Prostate gland (tissue), 2 donors: ENCODE data around the gene SLC25A23. TPM values are rescaled to one million over a fixed set of nuclear protein-coding genes. Genes with fewer than 3 reads are reported as not detected.

Source experiments
- DNase-seq: peaks from one replicate; pipeline ENCODE4 v3.0.0-alpha.2; 2019; ENCODE audit warnings: low spot score
- H3K27ac ChIP-seq, 2 donors: fragments of 200-600 bp; sonication (generic); 2 replicates each; pipeline ENCODE4 v1.5.1; 2017 to 2019
- H3K27me3 ChIP-seq: fragments of 200-600 bp; sonication (generic); replicated peaks from 2 replicates; pipeline ENCODE4 v1.5.1; 2019; ENCODE audit not compliant: insufficient read depth
- H3K36me3 ChIP-seq, 2 donors: fragments of 200-600 bp; sonication (generic); 1 replicate in 1 of 2; 2 replicates in 1 of 2; pipeline versions ENCODE4 v1.5.1 to v1.8.1; 2017 to 2019
- H3K4me1 ChIP-seq: fragments of 200-600 bp; sonication (generic); replicated peaks from 2 replicates; pipeline ENCODE4 v1.5.1; 2019
- H3K4me3 ChIP-seq, 2 donors: fragments of 200-600 bp; sonication (generic); 2 replicates each; pipeline ENCODE4 v1.5.1; 2017 to 2019
- H3K9me3 ChIP-seq: fragments of 200-600 bp; sonication (generic); 2 replicates; pipeline ENCODE4 v1.5.1; 2017
- POLR2A ChIP-seq: fragments of 450-650 bp; IDR thresholded peaks from one replicate; pipeline ENCODE4 v1.6.1; 2016; ENCODE audit warnings: antibody characterized with exemption, mild to moderate bottlenecking
- POLR2AphosphoS5 ChIP-seq: sonication (generic); formaldehyde crosslinking; IDR thresholded peaks from one replicate; pipeline ENCODE4 v1.6.1; 2017; ENCODE audit warnings: antibody characterized with exemption
- WGBS: methylation state at CpG from one replicate; pipeline ENCODE4 v1.1.5; 2018; 5-methylcytosine and 5-hydroxymethylcytosine counted together
- intact Hi-C: fragments of 100-400 bp; cut with DNase I; formaldehyde crosslinking; loops from one replicate; pipeline ENCODE4 v1.14.2; 2022
- total RNA-seq, 2 donors: library from RNA; depleted of rRNA; stranded (reverse); fragments of >200 nt; gene quantifications; one replicate each; pipeline ENCODE4 v1.1.0, GENCODE V29; 2016
- TF ChIP-seq, protein P1 (sequence below), 4 experiments: fragments of 200-600 bp in 2 of 4; fragments of 450-650 bp in 2 of 4; sonication (generic) in 2 of 4; IDR thresholded peaks; 1 replicate in 3 of 4; 2 replicates in 1 of 4; pipeline ENCODE4 v1.5.1; 2016 to 2019; ENCODE audit warnings: antibody characterized with exemption in 4 of 4, mild to moderate bottlenecking in 2 of 4, moderate library complexity in 2 of 4

Gene SLC25A23
- total RNA-seq, 2 donors from 2014 or later = 66.2 to 91.3 TPM

GRCh38 chr19:6465006-6465405 lies 5.4 kb upstream of the SLC25A23 start:
- no peak for DNase-seq
- no peaks in the 10 kb centered on the region for H3K27me3 ChIP-seq
- no peaks in the 10 kb centered on the region for H3K36me3 ChIP-seq
- no peak overlapping the region for H3K27ac ChIP-seq
- H3K9me3 ChIP-seq = no peaks in the 10 kb centered on the region
- no peaks in the 10 kb centered on the region for H3K4me1 ChIP-seq
- TF ChIP-seq POLR2A = no peak
- no peak for TF ChIP-seq POLR2AphosphoS5
- TF ChIP-seq, protein P1, sequence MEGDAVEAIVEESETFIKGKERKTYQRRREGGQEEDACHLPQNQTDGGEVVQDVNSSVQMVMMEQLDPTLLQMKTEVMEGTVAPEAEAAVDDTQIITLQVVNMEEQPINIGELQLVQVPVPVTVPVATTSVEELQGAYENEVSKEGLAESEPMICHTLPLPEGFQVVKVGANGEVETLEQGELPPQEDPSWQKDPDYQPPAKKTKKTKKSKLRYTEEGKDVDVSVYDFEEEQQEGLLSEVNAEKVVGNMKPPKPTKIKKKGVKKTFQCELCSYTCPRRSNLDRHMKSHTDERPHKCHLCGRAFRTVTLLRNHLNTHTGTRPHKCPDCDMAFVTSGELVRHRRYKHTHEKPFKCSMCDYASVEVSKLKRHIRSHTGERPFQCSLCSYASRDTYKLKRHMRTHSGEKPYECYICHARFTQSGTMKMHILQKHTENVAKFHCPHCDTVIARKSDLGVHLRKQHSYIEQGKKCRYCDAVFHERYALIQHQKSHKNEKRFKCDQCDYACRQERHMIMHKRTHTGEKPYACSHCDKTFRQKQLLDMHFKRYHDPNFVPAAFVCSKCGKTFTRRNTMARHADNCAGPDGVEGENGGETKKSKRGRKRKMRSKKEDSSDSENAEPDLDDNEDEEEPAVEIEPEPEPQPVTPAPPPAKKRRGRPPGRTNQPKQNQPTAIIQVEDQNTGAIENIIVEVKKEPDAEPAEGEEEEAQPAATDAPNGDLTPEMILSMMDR (IDR thresholded peaks at IDR 0.05) = no peak
- H3K4me3 ChIP-seq = peak overlapping the region; percentile 75
- intact Hi-C loops = no loop called here
- 27% methylated on average over 9 of the region's 9 CpGs for WGBS

GRCh38 chr19:6464070-6464873 lies 4.7 kb upstream of the SLC25A23 start, which contains the start of gene CRB3:
Gene CRB3, plus strand, starts transcription at chr19:6464271. Its CDS starts 431 bp downstream, at chr19:6464702.
- Histone ChIP-seq H3K4me1 (no peaks in the 10 kb centered on the region), H3K27me3 (no peaks in the 10 kb centered on the region), H3K36me3 (no peaks in the 10 kb centered on the region), H3K27ac (peak within 1 kb of the TSS; percentile 61 to 70), H3K4me3 (peak within 1 kb of the TSS; percentile 75), H3K9me3 (no peaks in the 10 kb centered on the region)
- intact Hi-C loops = no loop called here
- TF ChIP-seq POLR2AphosphoS5 = peak; percentile 94
- TF ChIP-seq, protein P1 (IDR thresholded peaks at IDR 0.05) = no peak
- peak; percentile 73 for TF ChIP-seq POLR2A
- peak; percentile 90 for DNase-seq
- WGBS = 2% methylated on average over 55 of the region's 65 CpGs

- DNase-seq = peak; percentile 97
- Histone ChIP-seq H3K4me1 (no peaks in the 10 kb centered on the region), H3K27me3 (no peaks in the 10 kb centered on the region), H3K36me3 (no peaks in the 10 kb centered on the region), H3K27ac (peak overlapping the region; percentile 79 to 90), H3K4me3 (peak overlapping the region; percentile 74 to 79), H3K9me3 (no peaks in the 10 kb centered on the region)
- TF ChIP-seq, protein P1 (IDR thresholded peaks at IDR 0.05) = peak in 3 of 4 experiments; percentile 44 to 70 (median 62)
- TF ChIP-seq POLR2A (peak; percentile 38), POLR2AphosphoS5 (peak; percentile 82)
- WGBS = under 1% methylated on average over 57 of the region's 57 CpGs
- intact Hi-C loops = no loop called here
Observed at GRCh38 chr19:6460099-6460884, 700 bp upstream of the SLC25A23 start.

DNA sequence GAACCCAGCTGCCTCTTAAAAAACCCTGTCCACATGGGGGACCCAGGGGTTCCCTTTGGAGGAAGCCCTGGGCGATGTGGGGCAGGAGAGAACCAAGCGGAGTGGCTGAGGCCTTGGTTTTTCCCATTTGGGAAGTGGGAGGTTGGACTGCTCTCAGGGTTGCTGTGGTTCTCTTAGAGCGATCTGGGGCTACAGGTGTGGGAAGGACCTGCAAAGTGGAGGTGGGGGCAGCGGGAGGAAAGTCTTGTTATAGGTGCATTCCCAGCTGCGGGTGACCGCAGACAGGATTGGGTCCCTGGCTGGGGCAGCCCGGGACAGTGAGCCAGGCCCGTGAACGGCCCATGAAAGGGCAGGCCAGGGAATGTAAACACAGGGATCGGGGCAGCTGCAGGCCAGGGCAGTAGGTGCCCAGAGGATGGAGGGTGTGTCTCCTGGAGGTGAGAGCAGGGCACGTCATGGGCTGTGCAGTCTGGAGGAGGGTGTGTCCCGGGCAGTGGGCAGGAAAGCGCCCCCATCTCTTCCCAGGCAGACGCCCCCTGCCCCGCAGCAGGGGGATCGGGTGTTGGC lies 814 bp downstream of the SLC25A23 start:
- Histone ChIP-seq H3K36me3 (peaks cover 0 to 8% of the 10 kb centered on the region in 2 donors), H3K4me3 (peak overlapping the region; percentile 74 to 79), H3K4me1 (no peaks in the 10 kb centered on the region), H3K9me3 (no peaks in the 10 kb centered on the region), H3K27ac (peak overlapping the region; percentile 79 to 90), H3K27me3 (no peaks in the 10 kb centered on the region)
- TF ChIP-seq POLR2A = no peak
- TF ChIP-seq, protein P1 (IDR thresholded peaks at IDR 0.05) = peak in 1 of 4 experiments; percentile 5
- WGBS = 27% methylated on average over 16 of the region's 16 CpGs
- intact Hi-C loops = no loop called here
- DNase-seq = no peak
